Iris pigment epithelial cell (primary cell): ENCODE measurements around the gene FAM78B.

ENCODE experiments used
- DNase-seq: peaks from one replicate; pipeline ENCODE4 v3.0.0-alpha.2; 2011; ENCODE audit warnings: low read depth

The FAM78B gene

DNA sequence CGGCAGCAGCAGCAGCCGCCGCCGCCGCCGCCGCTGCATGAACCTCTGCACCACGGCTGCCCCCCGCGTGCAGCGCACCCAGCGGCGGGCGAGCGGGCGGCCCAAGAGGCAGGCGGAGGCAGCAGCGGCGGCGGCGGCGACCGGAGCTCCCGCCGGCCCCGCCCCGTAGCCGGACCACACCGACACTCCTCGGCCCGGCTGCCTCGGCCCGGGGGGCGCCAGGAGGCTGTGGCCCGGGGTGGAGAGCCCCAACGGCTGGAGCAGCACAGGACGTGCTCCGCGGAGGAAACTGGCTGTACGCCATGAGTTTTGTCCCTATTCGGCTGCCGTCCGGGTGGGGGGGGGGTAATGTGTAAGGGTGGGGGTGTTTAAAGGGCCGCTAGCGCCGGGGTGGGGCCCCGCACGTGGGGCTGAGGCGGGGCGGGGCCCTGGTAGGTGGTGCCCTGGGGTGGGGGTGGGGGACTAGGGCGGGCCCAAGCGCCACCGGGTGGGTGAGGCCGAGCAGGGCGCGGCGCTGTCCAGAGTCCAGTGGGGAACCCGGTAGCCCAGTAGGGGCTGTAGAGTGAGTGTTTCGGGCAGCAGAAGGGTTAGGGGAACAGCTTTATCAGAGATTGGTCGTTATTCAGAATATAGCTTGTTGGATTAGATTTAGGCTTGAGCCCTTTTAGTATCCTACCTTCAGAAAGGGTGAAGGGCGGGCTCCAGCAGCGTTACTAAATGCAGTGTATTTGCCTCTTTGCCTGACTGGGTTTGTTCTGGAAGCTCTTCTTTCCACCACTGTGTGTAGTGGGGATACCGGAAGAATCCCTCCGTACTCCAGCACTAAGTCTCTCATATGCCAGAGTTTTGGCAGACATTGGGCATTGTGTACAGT, at the start of gene FAM78B:
FAM78B (minus strand) TSS at position 304 of the 874 bp plus-strand sequence. CDS start 753 bp downstream, outside the sequence.
- DNase-seq, result peak; percentile 31

- DNase-seq, result no peak
Observed at GRCh38 chr1:166202546-166202945, 35.7 kb upstream of the FAM78B start.

GRCh38 chr1:166200743-166201142, 33.9 kb upstream of the FAM78B start:
- DNase-seq, result no peak

- no peak for DNase-seq
Observed at GRCh38 chr1:166197597-166197996, 30.8 kb upstream of the FAM78B start.

DNA sequence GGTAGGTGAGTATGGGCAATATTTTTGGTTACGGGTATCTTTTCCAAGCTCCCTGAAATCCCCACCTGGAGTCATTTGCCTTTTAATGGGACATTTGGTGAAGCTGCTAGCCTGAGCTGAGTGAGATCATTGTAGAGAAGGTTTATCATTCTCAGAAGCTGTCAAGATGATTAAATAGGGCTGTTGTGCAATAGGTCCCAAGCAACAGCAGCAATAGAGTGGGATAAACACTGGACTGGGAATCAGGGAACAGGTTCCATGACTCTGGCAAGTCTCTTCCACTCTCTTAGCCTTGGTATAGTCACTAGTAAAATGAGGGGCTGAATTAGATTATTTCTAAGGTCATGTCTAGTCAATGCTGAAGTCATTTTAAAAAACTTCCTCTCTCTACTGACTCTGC, 30.3 kb upstream of the FAM78B start:
- DNase-seq, result peak; percentile 4

DNA sequence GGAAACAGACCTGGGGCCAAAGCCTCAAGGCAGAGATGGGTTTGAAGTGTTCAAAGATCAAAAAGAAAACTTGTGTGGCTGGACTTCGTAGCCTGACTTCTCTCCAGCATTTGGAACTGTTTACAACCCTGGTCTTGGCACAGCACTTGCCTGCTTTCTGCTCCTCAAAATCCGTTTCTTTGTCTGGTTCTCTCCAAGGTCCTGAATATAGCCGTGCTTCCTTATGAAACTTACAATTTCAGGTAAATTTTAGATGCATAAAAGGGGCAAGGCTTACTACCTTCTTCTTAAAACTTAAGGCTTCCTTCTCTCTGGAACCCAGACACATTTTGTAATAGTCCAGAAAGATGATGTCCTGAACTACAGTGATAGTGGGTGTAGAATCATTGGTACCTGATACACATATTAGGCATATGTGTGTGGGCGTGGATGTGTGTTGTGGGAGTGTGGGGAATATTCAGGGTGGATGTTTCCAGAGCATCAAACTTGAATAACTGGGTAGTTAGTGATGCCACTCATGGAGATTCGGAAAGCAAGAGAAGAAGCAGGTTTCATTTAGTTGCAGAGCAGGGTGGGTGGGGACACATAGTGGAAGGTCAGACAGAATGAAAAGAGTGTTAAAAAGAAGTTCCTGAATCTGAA, 26.4 kb upstream of the FAM78B start:
- no peak for DNase-seq

- no peak for DNase-seq
Observed at GRCh38 chr1:166190400-166190799, 23.6 kb upstream of the FAM78B start.

DNA sequence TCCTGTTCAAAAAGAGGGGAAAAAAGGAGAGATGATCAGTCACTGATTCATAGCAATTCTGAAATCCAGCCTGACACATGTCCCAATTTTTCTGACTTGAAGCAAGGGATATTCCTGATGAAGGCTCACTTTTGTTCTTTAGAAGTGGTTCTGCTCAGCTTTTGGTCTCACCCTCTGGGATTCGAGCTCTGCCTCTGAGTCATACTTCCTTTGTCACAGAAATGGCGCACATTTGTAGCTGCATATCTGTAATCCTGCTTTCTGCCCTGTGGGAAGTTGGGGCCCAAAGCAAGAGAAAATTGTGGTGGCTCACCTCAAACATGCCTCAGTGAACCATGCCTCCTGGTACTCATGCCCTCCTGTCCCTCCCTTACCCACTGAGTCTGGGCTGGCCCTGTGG, 22.3 kb upstream of the FAM78B start:
- no peak for DNase-seq

GRCh38 chr1:166185526-166185925, 18.7 kb upstream of the FAM78B start:
- no peak for DNase-seq

DNA sequence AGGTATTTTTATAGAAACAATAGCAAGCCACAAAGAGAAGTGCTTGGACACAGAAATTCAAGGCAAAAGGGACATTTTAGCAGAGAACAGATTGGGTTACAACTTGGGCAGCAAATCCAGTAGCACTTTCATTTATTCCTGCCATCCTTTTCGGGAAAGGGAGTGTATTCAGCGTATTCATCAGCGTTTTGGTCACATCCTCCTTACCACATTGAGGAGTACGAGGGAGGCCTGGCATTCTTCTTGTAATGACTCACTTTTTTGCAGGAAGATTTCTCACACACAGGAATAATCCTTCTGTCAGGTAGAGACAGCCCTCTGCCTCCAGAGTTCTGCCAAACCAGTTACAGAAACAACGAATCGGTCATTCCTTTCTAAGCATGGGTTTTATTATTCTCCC, 18.1 kb upstream of the FAM78B start:
- no peak for DNase-seq

- no peak for DNase-seq
Observed at GRCh38 chr1:166184012-166184411, 17.2 kb upstream of the FAM78B start.

- no peak for DNase-seq
Observed at GRCh38 chr1:166182281-166182680, 15.5 kb upstream of the FAM78B start.

DNA sequence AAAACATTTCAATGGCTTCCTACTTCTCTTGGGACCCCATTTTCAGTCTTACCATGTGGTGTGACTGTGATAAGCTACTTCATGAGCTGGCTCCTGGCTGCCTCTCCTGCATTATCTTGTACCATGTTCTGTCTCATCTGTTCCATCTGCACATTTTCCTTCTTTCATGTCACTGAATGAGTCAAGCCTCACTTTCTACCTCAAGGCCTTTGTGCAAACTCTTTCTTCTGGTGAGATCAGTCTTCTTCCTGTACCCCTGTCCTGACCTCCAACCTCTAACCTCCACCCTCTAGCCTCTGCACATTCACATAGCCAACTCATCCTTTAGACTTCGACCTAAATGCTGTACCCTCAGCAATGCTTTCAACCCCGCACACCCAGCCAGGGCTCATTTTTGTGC, 9.6 kb upstream of the FAM78B start:
- DNase-seq, result no peak

DNA sequence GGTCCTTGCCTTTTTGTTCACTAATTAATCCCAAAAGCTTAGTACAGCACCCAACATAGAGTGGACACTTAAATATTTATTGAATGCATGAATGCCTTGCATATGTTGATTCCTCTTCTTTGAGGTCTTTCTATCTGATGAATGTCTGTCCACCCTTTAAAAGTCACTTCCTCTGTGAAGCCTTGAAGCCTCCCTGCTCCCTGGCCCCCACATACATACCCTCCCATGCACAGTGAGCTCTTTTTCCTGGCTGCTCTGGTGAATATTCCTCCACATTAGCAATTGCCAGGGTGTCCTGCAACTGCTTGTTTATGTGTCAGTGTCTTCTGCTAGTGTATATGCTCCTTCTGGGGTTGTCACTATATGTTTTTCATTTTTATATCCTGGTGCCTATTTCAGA, 8.2 kb upstream of the FAM78B start:
- no peak for DNase-seq

- no peak for DNase-seq
Observed at GRCh38 chr1:166174108-166174507, 7.3 kb upstream of the FAM78B start.

DNA sequence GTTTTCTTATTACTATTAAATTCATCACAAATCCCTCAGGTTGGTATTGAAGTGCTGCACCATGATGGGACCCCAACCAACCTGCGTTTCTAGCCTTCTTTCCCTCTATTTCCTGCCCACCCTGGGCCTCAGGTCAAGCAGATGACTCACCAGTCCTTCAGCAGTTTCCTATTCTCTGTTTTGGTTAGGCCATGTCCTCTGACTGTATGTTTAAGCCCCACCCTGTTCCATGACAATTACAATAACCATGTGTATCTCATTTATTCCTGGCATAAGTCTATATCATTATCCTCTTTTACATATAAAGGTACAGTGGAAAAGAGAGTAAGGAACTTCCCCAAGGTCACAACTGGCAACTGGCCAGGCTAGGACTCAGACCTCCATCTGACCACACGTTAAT, 5.3 kb upstream of the FAM78B start:
- no peak for DNase-seq

DNA sequence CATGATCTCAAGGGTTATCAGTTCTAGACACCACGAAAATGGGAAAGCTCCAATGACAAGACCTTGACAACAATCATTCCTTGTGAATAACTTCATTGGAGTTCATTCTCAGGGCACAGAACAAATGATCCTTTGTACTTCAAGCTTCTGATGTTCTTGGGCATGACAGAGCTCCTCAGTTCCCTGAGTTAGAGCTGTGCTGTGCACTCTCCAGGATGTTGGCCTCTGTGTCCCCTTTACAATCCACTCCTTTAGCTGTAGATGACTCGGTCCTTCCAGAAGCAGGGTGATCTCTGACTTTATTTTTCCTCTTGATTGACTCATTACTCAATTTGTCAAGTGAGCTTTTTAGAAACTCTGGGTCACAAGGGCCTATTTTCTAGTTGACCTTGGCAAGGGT, 3.9 kb upstream of the FAM78B start:
- no peak for DNase-seq

DNA sequence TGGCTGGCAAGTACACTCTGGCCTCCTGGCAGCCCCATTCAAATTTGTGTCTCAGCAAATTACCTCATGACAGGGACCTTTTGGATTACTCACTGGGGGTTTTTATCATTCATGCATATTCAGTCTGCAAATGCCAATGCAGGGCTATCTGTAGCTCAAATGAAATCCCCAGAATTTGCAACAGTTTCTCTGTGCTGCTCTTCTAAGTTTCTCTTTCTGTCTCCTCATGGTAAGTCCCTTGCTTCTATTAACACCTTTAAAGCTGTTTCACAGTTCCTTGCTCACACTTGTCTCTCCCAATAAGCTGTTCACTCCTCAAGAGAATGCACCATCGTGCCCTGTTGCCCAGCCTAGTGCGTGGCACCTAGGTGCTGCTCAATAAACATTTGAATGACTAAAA, 3.3 kb upstream of the FAM78B start:
- no peak for DNase-seq

- no peak for DNase-seq
Observed at GRCh38 chr1:166169182-166169581, 2.4 kb upstream of the FAM78B start.

GRCh38 chr1:166167572-166167925, 748 bp upstream of the FAM78B start:
- no peak for DNase-seq

DNA sequence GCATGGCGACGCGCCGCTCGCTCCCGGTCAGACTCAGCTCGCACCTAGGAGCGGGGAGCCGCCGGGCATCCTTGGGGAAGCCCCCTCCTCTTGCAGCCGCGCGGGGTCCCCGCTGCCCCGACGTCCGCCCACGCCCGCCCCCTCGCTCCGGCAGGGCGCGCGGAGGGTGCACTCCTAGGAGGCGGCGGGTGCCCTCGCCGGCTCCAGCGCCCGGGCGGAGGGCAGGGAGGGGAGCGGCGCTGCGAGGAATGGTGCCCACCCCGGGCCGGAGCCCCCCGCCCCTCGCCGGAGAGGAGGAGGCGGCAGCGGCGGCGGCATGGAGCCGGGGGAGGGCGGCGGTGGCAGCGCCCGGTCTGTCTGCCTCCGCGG, 488 bp downstream of the FAM78B start:
- DNase-seq, result no peak

- DNase-seq, result peak; percentile 4
Observed at GRCh38 chr1:166165661-166166328, 1.0 kb downstream of the FAM78B start.

GRCh38 chr1:166164995-166165660, 1.7 kb downstream of the FAM78B start:
- peak; percentile 60 for DNase-seq
